GM15510 (cell line): ENCODE measurements around the gene CASP7.

ENCODE experiments used
- POLR2A ChIP-seq: IDR thresholded peaks from 3 replicates; pipeline ENCODE4 v1.6.1; 2011; ENCODE audit warnings: borderline replicate concordance; ENCODE audit not compliant: insufficient read length; ENCODE audit errors: extremely low read depth

The CASP7 gene

GRCh38 chr10:113679463-113680189, at the start of gene CASP7:
Gene CASP7, plus strand, starts transcription at chr10:113679912. Its CDS starts 17,582 bp downstream, at chr10:113697494.
- TF ChIP-seq POLR2A = peak; percentile 64

DNA sequence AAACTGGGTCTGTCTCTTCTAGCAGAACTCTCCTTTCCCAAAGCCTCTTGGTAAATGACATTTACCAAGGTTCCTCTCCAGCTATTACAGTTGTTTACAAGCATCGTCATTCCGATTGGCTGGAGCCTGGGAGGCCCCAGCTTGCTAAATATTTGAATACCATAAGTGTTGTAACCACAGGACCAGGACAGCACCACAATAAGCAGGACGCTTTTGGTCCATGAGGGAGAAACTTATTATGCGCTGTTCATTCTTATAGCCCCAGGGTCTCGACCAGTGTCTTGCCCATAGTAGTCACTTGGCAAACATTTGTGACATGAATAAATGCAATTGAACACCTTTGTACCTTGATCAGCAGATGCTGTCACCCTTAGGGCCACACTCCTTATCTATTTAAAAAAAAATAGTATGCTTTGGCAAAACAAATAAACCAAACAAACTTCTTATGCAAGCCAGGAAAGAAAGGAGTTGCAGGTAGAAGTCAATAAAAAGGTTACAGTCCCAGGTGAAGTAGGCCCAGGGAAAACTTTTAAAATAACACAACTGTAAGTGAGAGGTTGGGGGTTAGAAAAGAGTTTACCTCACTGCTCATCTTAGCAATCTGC, 48.7 kb upstream of the CASP7 start:
- no peak for TF ChIP-seq POLR2A

GRCh38 chr10:113631684-113632367, 47.9 kb upstream of the CASP7 start:
- TF ChIP-seq POLR2A = no peak

- no peak for TF ChIP-seq POLR2A
These were observed 39.7 kb upstream of the CASP7 start for GRCh38 chr10:113639966-113640365.

DNA sequence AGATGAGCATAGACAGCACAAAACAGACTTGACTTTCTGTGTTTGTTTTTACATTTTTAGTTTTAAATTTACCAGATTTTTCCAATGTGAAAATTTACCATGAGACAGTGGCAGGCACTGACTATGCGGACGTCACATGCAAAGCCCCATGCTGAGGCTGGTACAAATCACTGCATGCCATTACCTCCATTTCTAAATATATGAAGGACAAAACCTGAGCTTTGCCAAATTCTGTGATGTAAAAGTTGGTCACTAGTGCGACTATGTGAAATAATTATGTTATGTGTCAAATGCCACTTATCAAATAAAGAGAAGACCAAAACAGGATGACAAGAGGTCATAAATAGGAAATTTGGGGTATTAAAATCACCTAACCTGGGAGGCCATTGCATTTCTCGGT, 38.0 kb upstream of the CASP7 start:
- TF ChIP-seq POLR2A = no peak

GRCh38 chr10:113643183-113643582, 36.5 kb upstream of the CASP7 start:
- no peak for TF ChIP-seq POLR2A

DNA sequence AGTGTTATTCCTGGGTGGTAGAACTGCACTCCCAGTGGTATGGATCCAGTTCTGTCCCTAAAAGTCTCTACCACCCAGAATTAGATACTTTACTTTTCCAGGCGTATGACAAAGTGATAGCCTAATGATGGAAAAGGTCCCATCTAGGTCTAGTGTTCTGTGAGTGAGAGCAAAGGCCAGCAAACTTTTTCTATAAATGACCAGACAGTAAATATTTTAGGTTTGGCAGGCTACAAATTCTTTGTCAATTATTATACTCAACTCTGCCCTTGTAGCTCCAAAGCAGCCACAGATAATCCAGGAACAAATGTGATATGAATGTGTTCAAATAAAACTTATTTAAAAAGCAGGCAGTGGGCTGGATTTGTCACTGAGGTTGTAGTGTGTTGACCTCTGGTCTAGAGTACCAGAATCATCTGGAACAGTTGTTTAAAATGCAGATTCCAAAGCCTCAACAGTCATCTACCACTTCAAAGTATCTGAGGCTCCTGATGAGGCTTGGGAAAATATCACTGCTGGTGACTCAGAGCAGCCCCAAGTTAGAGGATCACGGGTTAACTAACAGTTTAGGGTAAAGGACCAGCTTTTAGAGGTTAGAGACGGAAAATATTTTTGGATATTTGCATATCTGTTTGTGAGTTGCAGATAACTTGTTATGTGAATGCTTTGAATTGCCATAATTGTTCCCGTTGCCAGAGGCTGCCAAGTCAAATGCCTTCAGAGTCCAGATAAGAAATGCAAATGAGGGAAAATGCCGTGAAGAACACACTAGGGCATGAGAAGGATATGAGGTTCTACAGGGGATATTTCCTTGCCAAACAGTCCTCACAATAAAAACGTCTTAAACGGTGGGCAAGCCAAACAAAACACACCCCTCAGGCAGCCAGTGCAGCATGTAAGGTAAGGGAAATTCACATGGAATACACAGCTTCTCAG, 35.3 kb upstream of the CASP7 start:
- TF ChIP-seq POLR2A = no peak

DNA sequence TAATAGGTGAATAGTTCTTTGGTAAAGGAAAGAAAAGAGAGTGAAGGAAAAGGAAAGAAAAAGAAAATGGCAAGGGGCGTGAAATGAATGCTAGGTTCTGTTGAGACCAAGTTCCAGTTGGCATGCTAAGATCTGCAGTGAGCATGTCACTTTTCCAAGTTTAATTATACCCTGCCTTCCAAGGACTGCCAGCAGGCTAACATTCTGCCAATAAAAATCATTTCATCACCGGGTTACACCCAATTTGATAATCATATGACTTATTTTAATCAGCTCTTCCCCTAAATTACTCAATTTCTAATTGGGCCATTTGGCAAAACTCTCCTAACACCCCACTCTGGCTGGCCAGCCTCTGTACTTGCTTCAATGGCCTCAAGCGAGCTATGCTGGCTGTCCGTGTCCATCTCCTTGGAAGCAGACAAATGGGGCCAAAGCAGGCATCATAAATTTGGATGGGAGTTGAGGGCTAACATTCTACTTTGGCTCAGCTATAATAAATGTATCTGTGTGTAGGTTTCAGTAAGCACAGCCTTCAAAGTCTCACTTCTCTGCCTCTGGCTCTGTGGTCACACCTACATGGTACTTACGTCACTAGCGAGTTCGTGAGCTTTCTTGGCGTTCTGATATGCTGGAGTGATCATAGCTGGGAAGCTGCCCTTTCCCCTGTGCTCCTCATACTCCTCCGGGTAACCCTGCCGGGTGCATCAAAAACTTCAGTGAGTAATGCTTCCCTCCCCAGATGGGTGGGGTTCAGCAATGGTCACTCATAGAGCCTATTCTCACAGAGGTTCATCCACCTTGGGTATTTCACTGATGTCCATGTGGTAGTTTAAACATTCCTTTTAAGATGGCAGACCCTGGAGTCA, 33.1 kb upstream of the CASP7 start:
- TF ChIP-seq POLR2A = no peak

DNA sequence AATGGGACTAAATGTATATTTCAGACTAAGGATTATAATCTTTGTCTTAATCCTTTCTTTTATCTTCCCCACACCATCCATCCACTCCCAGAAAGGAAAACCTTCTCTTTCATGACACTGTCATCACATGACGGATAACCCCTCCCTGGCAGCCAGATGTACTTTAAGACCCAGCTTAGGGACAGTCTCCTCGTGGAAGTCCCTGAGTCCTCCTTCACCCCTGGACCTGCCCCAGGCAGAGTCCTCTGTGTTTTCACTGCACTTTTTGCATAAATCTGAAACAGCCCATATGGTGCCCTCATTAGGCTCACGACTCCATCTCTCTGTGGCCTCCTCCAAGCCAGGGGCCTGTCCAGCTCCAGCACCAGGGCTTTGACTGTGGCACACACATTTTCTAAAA, 31.9 kb upstream of the CASP7 start:
- TF ChIP-seq POLR2A = no peak

DNA sequence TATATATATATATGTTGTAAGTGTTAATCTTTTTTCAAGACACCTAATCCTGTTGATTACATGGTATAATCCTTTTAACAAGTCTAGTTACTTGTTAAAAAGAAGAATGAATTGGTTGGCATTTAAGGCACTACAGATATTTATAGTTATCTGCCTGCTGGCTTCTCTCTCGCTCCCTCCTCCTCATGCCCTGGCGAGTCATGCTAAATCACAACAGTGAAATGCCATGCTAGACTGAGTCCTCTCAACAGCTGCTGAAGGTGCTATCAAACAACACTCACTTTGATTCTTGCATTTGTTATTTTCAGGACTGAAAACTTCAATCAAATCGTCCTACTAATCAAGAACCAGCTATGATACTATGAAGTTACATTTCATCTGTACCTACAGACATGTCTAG, 31.2 kb upstream of the CASP7 start:
- TF ChIP-seq POLR2A = no peak

DNA sequence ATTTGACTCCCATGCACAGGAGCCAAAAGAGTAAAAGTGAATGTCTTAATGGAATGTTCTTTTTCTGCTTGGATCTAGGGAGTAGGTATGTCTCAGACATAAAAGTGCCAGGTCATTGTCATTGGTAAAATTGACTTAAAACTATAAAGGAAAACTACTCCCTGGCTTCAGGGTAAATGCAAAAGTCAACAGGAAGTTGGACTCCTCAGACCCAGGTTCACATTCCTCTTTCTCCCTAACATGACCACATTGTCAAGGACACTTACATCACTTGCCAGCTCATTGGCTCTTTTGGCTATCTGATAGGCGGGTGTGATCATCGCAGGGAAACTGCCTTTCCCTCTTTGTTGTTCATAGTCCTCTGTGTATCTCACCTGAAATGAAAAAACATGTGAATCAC, 29.5 kb upstream of the CASP7 start:
- no peak for TF ChIP-seq POLR2A

GRCh38 chr10:113651021-113651420, 28.7 kb upstream of the CASP7 start:
- TF ChIP-seq POLR2A = no peak

DNA sequence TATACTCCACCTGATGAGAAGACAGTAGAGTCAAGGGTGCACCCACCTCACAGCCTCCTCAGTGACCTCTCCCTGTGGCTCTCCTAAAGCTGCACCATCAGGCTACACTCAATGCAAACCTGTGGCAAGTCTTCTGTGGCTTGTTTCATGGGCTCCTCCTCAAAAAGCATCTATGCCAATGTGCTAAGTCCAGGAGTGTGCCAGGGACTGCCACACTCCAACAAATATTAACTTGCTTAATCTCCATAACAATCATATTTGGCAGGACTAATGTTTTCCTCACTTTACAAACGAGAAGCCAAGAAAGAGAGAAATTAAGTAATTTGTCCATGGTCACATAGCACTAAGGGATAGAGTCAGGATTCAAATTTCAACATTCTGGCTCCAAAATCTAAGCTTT, 27.8 kb upstream of the CASP7 start:
- no peak for TF ChIP-seq POLR2A

DNA sequence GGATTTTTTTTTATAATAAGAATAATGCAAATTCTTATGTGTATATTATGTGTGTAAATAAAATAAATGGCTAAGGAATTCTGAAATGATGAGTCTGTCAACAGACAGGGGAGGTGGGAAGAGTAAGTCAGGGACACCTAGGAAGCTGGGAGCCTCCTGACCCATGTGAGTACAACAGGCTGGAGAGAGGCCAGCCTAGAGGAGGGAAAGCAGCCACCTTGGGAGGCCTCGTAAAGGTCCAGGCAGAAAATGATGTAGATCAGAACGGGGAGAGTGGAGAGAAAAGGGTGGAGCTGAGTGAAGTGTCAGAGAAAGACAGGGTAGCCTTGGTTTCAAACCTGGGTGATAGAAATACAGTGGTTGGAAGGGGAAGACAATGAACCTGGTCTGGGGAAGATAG, 22.8 kb upstream of the CASP7 start:
- no peak for TF ChIP-seq POLR2A

GRCh38 chr10:113657544-113657943, 22.2 kb upstream of the CASP7 start:
- no peak for TF ChIP-seq POLR2A

DNA sequence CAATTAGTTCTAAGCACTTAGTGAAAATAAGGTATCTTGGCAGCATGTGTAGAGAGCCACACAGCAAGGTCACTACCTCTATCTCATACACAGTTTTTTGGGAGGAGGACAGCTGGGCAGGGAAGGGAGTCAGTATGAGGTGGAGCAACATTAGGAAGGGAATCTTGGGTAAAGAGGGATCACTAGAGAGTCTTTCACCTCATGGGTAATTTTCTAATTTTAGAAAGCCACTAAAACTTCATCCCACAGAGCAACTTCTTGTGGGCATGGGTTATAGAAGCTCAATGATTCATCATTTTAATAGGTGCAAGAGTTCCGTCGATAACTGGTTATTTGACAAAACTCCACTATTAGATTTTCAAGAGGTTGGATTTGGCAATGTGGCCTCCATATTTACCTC, 18.4 kb upstream of the CASP7 start:
- TF ChIP-seq POLR2A = no peak
